GM23248 (cell line): ENCODE data around the gene TPRA1. TPM values are rescaled to one million over a fixed set of nuclear protein-coding genes. Genes with fewer than 3 reads are reported as not detected.

Source experiments
- DNase-seq: peaks from one replicate; pipeline ENCODE4 v3.0.0-alpha.2; 2015
- H2AFZ ChIP-seq: fragments of 200-600 bp; sonication (generic); 2 replicates; pipeline ENCODE4 v1.6.1; 2016; ENCODE audit warnings: antibody characterized with exemption
- H3F3A ChIP-seq: fragments of 200-600 bp; sonication (generic); 2 replicates; pipeline ENCODE4 v1.6.1; 2016; ENCODE audit warnings: mild to moderate bottlenecking, antibody characterized with exemption, mixed run types; ENCODE audit not compliant: insufficient read depth
- H3K27ac ChIP-seq: fragments of 200-600 bp; sonication (generic); 2 replicates; pipeline ENCODE4 v1.5.1; 2016; ENCODE audit warnings: mild to moderate bottlenecking
- H3K27me3 ChIP-seq: fragments of 200-600 bp; sonication (generic); replicated peaks from 2 replicates; pipeline ENCODE4 v1.6.1; 2016; ENCODE audit warnings: mild to moderate bottlenecking; ENCODE audit not compliant: insufficient read depth
- H3K36me3 ChIP-seq: fragments of 200-600 bp; sonication (generic); 2 replicates; pipeline ENCODE4 v1.6.1; 2016; ENCODE audit warnings: low read depth, mild to moderate bottlenecking
- H3K4me1 ChIP-seq: fragments of 200-600 bp; sonication (generic); 2 replicates; pipeline ENCODE4 v1.6.1; 2016; ENCODE audit warnings: mild to moderate bottlenecking; ENCODE audit not compliant: insufficient read depth
- H3K4me2 ChIP-seq: fragments of 200-600 bp; sonication (generic); one replicate; pipeline ENCODE4 v1.6.1; 2016; ENCODE audit warnings: mild to moderate bottlenecking; ENCODE audit not compliant: unreplicated experiment
- H3K4me3 ChIP-seq: fragments of 200-600 bp; sonication (generic); 2 replicates; pipeline ENCODE4 v1.5.1; 2016; ENCODE audit warnings: mild to moderate bottlenecking
- H3K79me2 ChIP-seq: fragments of 200-600 bp; sonication (generic); 2 replicates; pipeline ENCODE4 v1.6.1; 2016; ENCODE audit warnings: mild to moderate bottlenecking; ENCODE audit not compliant: insufficient read depth
- H3K9ac ChIP-seq: fragments of 200-600 bp; sonication (generic); 2 replicates; pipeline ENCODE4 v1.6.1; 2016; ENCODE audit warnings: mild to moderate bottlenecking
- H3K9me2 ChIP-seq: fragments of 200-600 bp; sonication (generic); 2 replicates; pipeline ENCODE4 v1.6.1; 2016; ENCODE audit warnings: mixed run types, mild to moderate bottlenecking, moderate library complexity; ENCODE audit not compliant: insufficient read depth
- H3K9me3 ChIP-seq: fragments of 200-600 bp; sonication (generic); one replicate; pipeline ENCODE4 v1.6.1; 2017; ENCODE audit warnings: low read depth
- H4K20me1 ChIP-seq: fragments of 200-600 bp; sonication (generic); 2 replicates; pipeline ENCODE4 v1.6.0; 2016; ENCODE audit not compliant: insufficient read depth
- EZH2 ChIP-seq: fragments of 200-600 bp; sonication (generic); IDR thresholded peaks from 2 replicates; pipeline ENCODE4 v1.6.1; 2018; ENCODE audit warnings: antibody characterized with exemption, mild to moderate bottlenecking; ENCODE audit not compliant: insufficient read depth, poor library complexity, severe bottlenecking
- EZH2phosphoT487 ChIP-seq: fragments of 200-600 bp; sonication (generic); IDR thresholded peaks from 2 replicates; pipeline ENCODE4 v1.6.1; 2018; ENCODE audit warnings: antibody characterized with exemption, moderate library complexity, mild to moderate bottlenecking, low read depth; ENCODE audit not compliant: insufficient read depth
- WGBS, 2 experiments: methylation state at CpG; one replicate each; pipeline ENCODE4 v1.1.6; 2015 to 2017; ENCODE audit warnings: low lambda C conversion rate in 2 of 2, low coverage in 1 of 2; ENCODE audit errors: missing lambda C conversion rate in 2 of 2; 5-methylcytosine and 5-hydroxymethylcytosine counted together
- in situ Hi-C: fragments of 300-500 bp; cut with MboI; formaldehyde crosslinking; loops from 2 replicates; pipeline ENCODE4 v1.15.0; 2020
- polyA plus RNA-seq: library from polyadenylated mRNA; unstranded; fragments of >200 nt; fragmentation: Nextera tagmentation; extraction: Ambion mirVana; gene quantifications from 2 replicates; pipeline ENCODE4 v1.2.1, GENCODE V29; 2016
- total RNA-seq: library from RNA; depleted of rRNA; stranded (reverse); fragments of >200 nt; shearing (Covaris generic); gene quantifications from 2 replicates; pipeline ENCODE4 v1.2.3, GENCODE V29; 2014

TPRA1 gene
- total and polyA plus RNA-seq, 2 experiments from 2014 or later = 42.8 to 56.1 TPM

- DNase-seq = peak; percentile 58
- TF ChIP-seq EZH2 (no peak), EZH2phosphoT487 (no peak)
- Histone ChIP-seq H4K20me1 (no peaks in the 10 kb centered on the region), H3F3A (peaks cover 8% of the 10 kb centered on the region; the same call in 1 of the 2 replicates), H3K36me3 (no peaks in the 10 kb centered on the region), H3K27me3 (no peaks in the 10 kb centered on the region), H3K9me3 (no peaks in the 10 kb centered on the region), H2AFZ (no peak overlapping the region), H3K4me1 (peaks cover 43% of the 10 kb centered on the region), H3K27ac (no peak overlapping the region), H3K4me2 (no peak overlapping the region), H3K9me2 (no peaks in the 10 kb centered on the region), H3K9ac (no peak overlapping the region), H3K4me3 (no peak overlapping the region), H3K79me2 (no peaks in the 10 kb centered on the region)
- in situ Hi-C loops = no loop called here
Observed at GRCh38 chr3:127613406-127613805, 22.9 kb upstream of the TPRA1 start.

GRCh38 chr3:127612966-127613365, 22.4 kb upstream of the TPRA1 start:
- no peaks in the 10 kb centered on the region for H3K79me2 ChIP-seq
- no peak overlapping the region for H3K4me3 ChIP-seq
- no peak overlapping the region for H2AFZ ChIP-seq
- no peak overlapping the region for H3K27ac ChIP-seq
- no peaks in the 10 kb centered on the region for H3K9me2 ChIP-seq
- no peaks in the 10 kb centered on the region for H3K9me3 ChIP-seq
- H3K9ac ChIP-seq = no peak overlapping the region
- H3K4me1 ChIP-seq = peaks cover 43% of the 10 kb centered on the region
- no peaks in the 10 kb centered on the region for H4K20me1 ChIP-seq
- in situ Hi-C loops = no loop called here
- no peaks in the 10 kb centered on the region for H3K36me3 ChIP-seq
- 63 to 64% methylated on average over 6 of the region's 6 CpGs for WGBS, 2 experiments
- no peaks in the 10 kb centered on the region for H3K27me3 ChIP-seq
- TF ChIP-seq EZH2 (no peak), EZH2phosphoT487 (no peak)
- H3F3A ChIP-seq = peaks cover 8% of the 10 kb centered on the region; the same call in 1 of the 2 replicates
- H3K4me2 ChIP-seq = no peak overlapping the region
- peak; percentile 16 for DNase-seq

GRCh38 chr3:127611251-127611650, 20.7 kb upstream of the TPRA1 start:
- TF ChIP-seq EZH2 = no peak
- no peak for TF ChIP-seq EZH2phosphoT487
- Histone ChIP-seq H3K4me3 (no peak overlapping the region), H4K20me1 (no peaks in the 10 kb centered on the region), H3K4me1 (peaks cover 43% of the 10 kb centered on the region), H3K27me3 (no peaks in the 10 kb centered on the region), H3K27ac (no peak overlapping the region), H3K36me3 (no peaks in the 10 kb centered on the region), H3K9me3 (no peaks in the 10 kb centered on the region), H3F3A (peaks cover 8% of the 10 kb centered on the region; the same call in 1 of the 2 replicates), H3K4me2 (no peak overlapping the region), H2AFZ (no peak overlapping the region), H3K79me2 (no peaks in the 10 kb centered on the region), H3K9ac (no peak overlapping the region), H3K9me2 (no peaks in the 10 kb centered on the region)
- WGBS, 2 experiments = 99% methylated on average over 8 of the region's 8 CpGs
- in situ Hi-C loops = no loop called here
- DNase-seq = no peak

GRCh38 chr3:127610105-127610504, 19.6 kb upstream of the TPRA1 start:
- Histone ChIP-seq H3K9me2 (no peaks in the 10 kb centered on the region), H3K27me3 (no peaks in the 10 kb centered on the region), H3K9me3 (no peaks in the 10 kb centered on the region), H3K79me2 (no peaks in the 10 kb centered on the region), H3K4me3 (no peak overlapping the region), H3K9ac (no peak overlapping the region), H3F3A (peaks cover 8% of the 10 kb centered on the region; the same call in 1 of the 2 replicates), H3K36me3 (no peaks in the 10 kb centered on the region), H2AFZ (no peak overlapping the region), H3K27ac (peak overlapping the region; percentile 35; the same call in 1 of the 2 replicates), H3K4me1 (peaks cover 32% of the 10 kb centered on the region), H4K20me1 (no peaks in the 10 kb centered on the region), H3K4me2 (no peak overlapping the region)
- 73 to 74% methylated on average over 5 of the region's 5 CpGs for WGBS, 2 experiments
- TF ChIP-seq EZH2 = no peak
- no peak for TF ChIP-seq EZH2phosphoT487
- in situ Hi-C loops = no loop called here
- peak; percentile 79 for DNase-seq

GRCh38 chr3:127608362-127608718, 17.8 kb upstream of the TPRA1 start:
- TF ChIP-seq EZH2 (no peak), EZH2phosphoT487 (no peak)
- WGBS, 2 experiments = 93 to 96% methylated on average over 14 of the region's 14 CpGs
- no peaks in the 10 kb centered on the region for H3K79me2 ChIP-seq
- DNase-seq = no peak
- no peak overlapping the region for H3K9ac ChIP-seq
- in situ Hi-C loops = no loop called here
- no peaks in the 10 kb centered on the region for H3K27me3 ChIP-seq
- no peaks in the 10 kb centered on the region for H3K9me3 ChIP-seq
- H3K4me2 ChIP-seq = no peak overlapping the region
- no peaks in the 10 kb centered on the region for H3K36me3 ChIP-seq
- H2AFZ ChIP-seq = no peak overlapping the region
- H4K20me1 ChIP-seq = no peaks in the 10 kb centered on the region
- H3K9me2 ChIP-seq = no peaks in the 10 kb centered on the region
- H3K27ac ChIP-seq = no peak overlapping the region
- peaks cover 5% of the 10 kb centered on the region; the same call in 1 of the 2 replicates for H3F3A ChIP-seq
- no peak overlapping the region for H3K4me3 ChIP-seq
- H3K4me1 ChIP-seq = peaks cover 22% of the 10 kb centered on the region
